Endodermal cell (in vitro differentiated cells): Measurements from ENCODE around the gene SDC1. TPM values are rescaled to one million over a fixed set of nuclear protein-coding genes. Genes with fewer than 3 reads are reported as not detected.
"Not testable (repeated sequence)": the region's sequence is repeated elsewhere in the genome, so short reads cannot be mapped to it uniquely, and the experiment has no call there.

Experiments
- DNase-seq: peaks from one replicate; pipeline ENCODE4 v3.0.0-alpha.2; 2017
- H3K27ac ChIP-seq: 2 replicates; pipeline ENCODE4 v1.5.1; 2013; ENCODE audit warnings: mild to moderate bottlenecking, low read depth, low read length, moderate library complexity
- H3K27me3 ChIP-seq: 2 replicates; pipeline ENCODE4 v1.6.1; 2013; ENCODE audit warnings: mild to moderate bottlenecking, low read length, moderate library complexity; ENCODE audit not compliant: insufficient read depth, control insufficient read depth, poor library complexity, severe bottlenecking
- H3K36me3 ChIP-seq: 2 replicates; pipeline ENCODE4 v1.7.0; 2013; ENCODE audit warnings: mild to moderate bottlenecking, low read length, moderate library complexity; ENCODE audit not compliant: control insufficient read depth, insufficient read depth
- H3K4me1 ChIP-seq: one replicate; pipeline ENCODE4 v1.7.0; 2013; ENCODE audit warnings: low read length; ENCODE audit not compliant: control insufficient read depth, insufficient read depth
- H3K4me3 ChIP-seq: 2 replicates; pipeline ENCODE4 v1.5.1; 2013; ENCODE audit warnings: mild to moderate bottlenecking, low read length, moderate library complexity
- H3K9ac ChIP-seq: 2 replicates; pipeline ENCODE4 v1.6.1; 2013; ENCODE audit warnings: mild to moderate bottlenecking, low read length, moderate library complexity; ENCODE audit not compliant: poor library complexity, severe bottlenecking; ENCODE audit errors: extremely low read depth
- H3K9me3 ChIP-seq: 2 replicates; pipeline ENCODE4 v1.6.1; 2013; ENCODE audit warnings: mild to moderate bottlenecking, low read length, moderate library complexity; ENCODE audit not compliant: control insufficient read depth
- H3K27ac Mint-ChIP-seq: 2 replicates; pipeline ENCODE4 v1.8.0; 2020; ENCODE audit warnings: mixed read lengths
- H3K27me3 Mint-ChIP-seq: 2 replicates; pipeline ENCODE4 v1.8.0; 2021; ENCODE audit warnings: mild to moderate bottlenecking, mixed read lengths; ENCODE audit not compliant: insufficient read depth
- H3K36me3 Mint-ChIP-seq: 2 replicates; pipeline ENCODE4 v1.8.0; 2020; ENCODE audit warnings: low read depth, mixed read lengths
- H3K4me1 Mint-ChIP-seq: 2 replicates; pipeline ENCODE4 v1.8.0; 2020; ENCODE audit warnings: mixed read lengths
- H3K4me3 Mint-ChIP-seq: 2 replicates; pipeline ENCODE4 v1.8.0; 2020; ENCODE audit warnings: mild to moderate bottlenecking, moderate library complexity, mixed read lengths
- H3K9me3 Mint-ChIP-seq: 2 replicates; pipeline ENCODE4 v1.8.0; 2020; ENCODE audit warnings: mild to moderate bottlenecking, mixed read lengths
- WGBS, 2 experiments: methylation state at CpG; one replicate each; pipeline versions ENCODE4 v1.1.5 to v1.1.7; 2013; ENCODE audit warnings: missing lambda C conversion rate in 2 of 2, mixed read lengths in 1 of 2; ENCODE audit not compliant: insufficient coverage in 1 of 2, insufficient read length in 1 of 2; 5-methylcytosine and 5-hydroxymethylcytosine counted together
- total RNA-seq, 2 donors: library from RNA; stranded (reverse); fragmentation: NEBNext Ultra II Directional in 1 of 2; extraction: Animal tissue kit (Norgen Biotek cat#: 25700) in 1 of 2; gene quantifications; 2 replicates in 1 of 2; 3 replicates in 1 of 2; pipeline ENCODE4 v1.2.1, GENCODE V29; 2021
- TF ChIP-seq, protein P1 (sequence below): fragments of 200-600 bp; sonication (generic); conservative IDR thresholded peaks from 2 replicates; pipeline ENCODE4 v1.5.0; 2021; ENCODE audit warnings: antibody characterized with exemption, mild to moderate bottlenecking

SDC1 gene
- total RNA-seq, 2 donors from 2014 or later: 12.7 to 19.2 TPM

DNA sequence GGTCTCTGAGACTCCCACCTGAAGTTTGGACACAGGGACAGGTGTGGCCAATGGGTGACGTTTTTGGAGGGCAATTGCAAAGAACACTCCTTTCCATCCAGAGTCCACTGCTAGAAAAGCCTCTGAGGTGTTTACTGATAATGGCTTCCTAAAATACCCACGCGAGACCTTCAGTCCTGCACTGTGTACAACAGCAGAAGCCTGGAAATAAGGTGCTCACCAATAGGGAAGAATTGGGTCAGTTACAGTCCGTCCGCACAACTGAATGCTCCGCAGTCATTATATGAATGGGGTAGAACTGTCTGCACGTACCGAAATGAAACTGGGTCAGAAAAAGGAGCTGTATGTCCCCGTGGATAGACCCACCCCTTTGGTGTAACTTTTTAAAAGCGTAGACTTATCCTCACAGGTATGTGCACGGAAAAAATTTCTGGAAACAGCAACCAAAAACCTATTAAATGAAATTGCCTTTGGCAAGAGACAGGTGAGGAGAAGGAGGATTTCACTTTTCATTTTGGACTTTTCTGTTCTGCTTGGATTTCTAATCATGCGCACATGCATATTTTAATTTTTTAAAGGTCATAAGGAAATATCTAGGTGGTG is 29.4 kb downstream of the SDC1 start:
- H3K9ac ChIP-seq: no peak overlapping the region

DNA sequence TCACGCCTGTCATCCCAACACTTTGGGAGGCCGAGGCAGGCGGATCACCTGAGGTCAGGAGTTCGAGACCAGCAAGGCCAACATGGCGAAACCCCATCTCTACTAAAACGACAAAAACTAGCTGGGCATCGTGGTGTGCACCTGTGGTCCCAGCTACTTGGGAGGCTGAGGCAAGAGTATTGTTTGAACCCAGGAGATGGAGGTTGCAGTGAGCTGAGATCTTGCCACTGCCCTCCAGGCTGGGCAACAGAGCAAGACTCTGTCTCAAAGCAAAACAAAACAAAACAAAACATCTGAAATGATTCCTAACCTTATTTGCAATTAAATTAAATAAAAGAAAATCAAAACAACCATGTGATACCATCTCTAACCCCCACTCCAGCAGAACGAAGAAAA is 29.9 kb downstream of the SDC1 start:
- not testable (repeated sequence) for H3K9me3 Mint-ChIP-seq, H3K4me3 ChIP-seq, H3K4me3 Mint-ChIP-seq, H3K27me3 Mint-ChIP-seq, H3K36me3 ChIP-seq, H3K36me3 Mint-ChIP-seq, H3K4me1 Mint-ChIP-seq, H3K27ac ChIP-seq, H3K4me1 ChIP-seq, H3K9ac ChIP-seq, H3K27me3 ChIP-seq, H3K9me3 ChIP-seq, H3K27ac Mint-ChIP-seq, DNase-seq
- WGBS, 2 experiments: 76 to 85% methylated on average over 8 of the region's 8 CpGs

More for the DNA sequence above, 29.4 kb downstream of the SDC1 start:
- Mint-ChIP-seq H3K27me3 (peaks cover 7% of the 10 kb centered on the region), H3K9me3 (no peaks in the 10 kb centered on the region), H3K27ac (no peak overlapping the region), H3K36me3 (no peaks in the 10 kb centered on the region), H3K4me3 (no peak overlapping the region), H3K4me1 (peaks cover 5% of the 10 kb centered on the region)
- no peaks in the 10 kb centered on the region for H3K36me3 ChIP-seq
- H3K4me3 ChIP-seq: no peak overlapping the region
- H3K27me3 ChIP-seq: no peaks in the 10 kb centered on the region
- H3K27ac ChIP-seq: no peak overlapping the region
- 92 to 93% methylated on average over 11 to 12 of the region's 12 CpGs for WGBS, 2 experiments
- DNase-seq: no peak
- H3K4me1 ChIP-seq: no peaks in the 10 kb centered on the region
- H3K9me3 ChIP-seq: no peaks in the 10 kb centered on the region
- TF ChIP-seq, protein P1, sequence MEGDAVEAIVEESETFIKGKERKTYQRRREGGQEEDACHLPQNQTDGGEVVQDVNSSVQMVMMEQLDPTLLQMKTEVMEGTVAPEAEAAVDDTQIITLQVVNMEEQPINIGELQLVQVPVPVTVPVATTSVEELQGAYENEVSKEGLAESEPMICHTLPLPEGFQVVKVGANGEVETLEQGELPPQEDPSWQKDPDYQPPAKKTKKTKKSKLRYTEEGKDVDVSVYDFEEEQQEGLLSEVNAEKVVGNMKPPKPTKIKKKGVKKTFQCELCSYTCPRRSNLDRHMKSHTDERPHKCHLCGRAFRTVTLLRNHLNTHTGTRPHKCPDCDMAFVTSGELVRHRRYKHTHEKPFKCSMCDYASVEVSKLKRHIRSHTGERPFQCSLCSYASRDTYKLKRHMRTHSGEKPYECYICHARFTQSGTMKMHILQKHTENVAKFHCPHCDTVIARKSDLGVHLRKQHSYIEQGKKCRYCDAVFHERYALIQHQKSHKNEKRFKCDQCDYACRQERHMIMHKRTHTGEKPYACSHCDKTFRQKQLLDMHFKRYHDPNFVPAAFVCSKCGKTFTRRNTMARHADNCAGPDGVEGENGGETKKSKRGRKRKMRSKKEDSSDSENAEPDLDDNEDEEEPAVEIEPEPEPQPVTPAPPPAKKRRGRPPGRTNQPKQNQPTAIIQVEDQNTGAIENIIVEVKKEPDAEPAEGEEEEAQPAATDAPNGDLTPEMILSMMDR: no peak

DNA sequence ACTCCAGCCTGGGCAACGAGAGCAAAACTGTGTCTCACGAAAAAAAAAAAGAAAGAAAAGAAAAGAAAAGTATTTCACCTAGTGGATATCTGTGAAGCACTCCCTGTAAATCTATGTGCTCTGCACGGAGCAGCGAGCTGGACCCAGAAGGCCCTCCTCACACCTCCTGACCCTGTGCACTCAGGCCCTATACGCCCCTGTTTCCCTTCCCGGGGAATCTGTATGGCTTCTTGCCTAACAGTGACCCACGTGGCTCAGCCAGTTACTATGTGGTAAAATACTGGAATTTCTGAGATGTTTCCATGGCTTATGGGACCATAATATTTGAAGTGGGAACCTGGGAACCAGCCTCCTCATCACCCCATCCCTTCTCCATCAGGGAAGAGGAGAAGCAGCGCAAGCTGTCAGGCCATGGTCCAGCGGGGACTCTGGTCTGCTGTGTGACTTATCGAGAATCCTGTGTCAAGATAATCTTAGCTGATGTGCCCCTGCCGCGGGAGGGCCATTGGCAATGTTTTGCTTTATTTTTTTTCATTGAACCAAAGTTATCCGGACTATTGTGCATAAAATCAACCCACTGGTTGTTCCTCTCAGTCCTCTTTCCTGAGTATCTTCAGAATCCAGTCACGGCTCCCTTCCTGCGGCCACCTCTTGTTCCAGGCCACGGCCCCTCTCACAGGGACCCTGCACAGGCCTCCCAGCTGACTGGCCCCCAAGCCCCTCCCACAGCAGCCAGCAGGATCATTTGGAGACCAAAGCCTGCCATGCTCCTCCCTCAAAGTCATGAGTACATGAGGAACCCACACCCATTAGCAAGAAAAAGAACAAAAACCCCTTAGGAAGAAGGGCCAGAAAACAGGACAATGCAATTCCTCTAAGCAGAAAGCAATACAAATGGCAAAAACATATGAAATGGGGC is 30.6 kb downstream of the SDC1 start:
- Histone ChIP-seq H3K27ac (no peak overlapping the region), H3K9me3 (no peaks in the 10 kb centered on the region), H3K4me1 (no peaks in the 10 kb centered on the region), H3K27me3 (no peaks in the 10 kb centered on the region), H3K4me3 (no peak overlapping the region), H3K9ac (no peak overlapping the region), H3K36me3 (no peaks in the 10 kb centered on the region)
- no peak for DNase-seq
- Mint-ChIP-seq H3K9me3 (no peaks in the 10 kb centered on the region), H3K27ac (no peak overlapping the region), H3K4me1 (peaks cover 8% of the 10 kb centered on the region), H3K36me3 (no peaks in the 10 kb centered on the region), H3K4me3 (no peak overlapping the region), H3K27me3 (peaks cover 7% of the 10 kb centered on the region)
- TF ChIP-seq, protein P1: no peak
- WGBS, 2 experiments: 88 to 97% methylated on average over 9 to 16 of the region's 16 CpGs
